Trophoblast cell (in vitro differentiated cells and primary cell): Measurements from ENCODE around the gene ACACB.
"Not testable (repeated sequence)": the region's sequence is repeated elsewhere in the genome, so short reads cannot be mapped to it uniquely, and the experiment has no call there.

ENCODE experiments used
- DNase-seq, 2 donors: peaks; one replicate each; pipeline ENCODE4 v3.0.0-alpha.2; 2016
- H2AFZ ChIP-seq: 2 replicates; pipeline ENCODE4 v1.6.1; 2013; ENCODE audit warnings: low read length, moderate library complexity, mild to moderate bottlenecking; ENCODE audit not compliant: insufficient read depth, poor library complexity
- H2AK5ac ChIP-seq: 2 replicates; pipeline ENCODE4 v1.6.1; 2013; ENCODE audit warnings: mild to moderate bottlenecking, low read length
- H2BK120ac ChIP-seq: 2 replicates; pipeline ENCODE4 v1.6.1; 2013; ENCODE audit warnings: low read length, mild to moderate bottlenecking, moderate library complexity; ENCODE audit not compliant: insufficient read depth, poor library complexity
- H2BK12ac ChIP-seq: 2 replicates; pipeline ENCODE4 v1.6.1; 2013; ENCODE audit warnings: mild to moderate bottlenecking, low read length, moderate library complexity
- H2BK5ac ChIP-seq: 2 replicates; pipeline ENCODE4 v1.6.1; 2013; ENCODE audit warnings: low read length, low read depth, moderate library complexity, mild to moderate bottlenecking; ENCODE audit not compliant: poor library complexity
- H3K14ac ChIP-seq: 2 replicates; pipeline ENCODE4 v1.6.1; 2013; ENCODE audit warnings: mild to moderate bottlenecking, low read length
- H3K18ac ChIP-seq: 2 replicates; pipeline ENCODE4 v1.6.1; 2013; ENCODE audit warnings: mild to moderate bottlenecking, low read length
- H3K23ac ChIP-seq: 2 replicates; pipeline ENCODE4 v1.6.1; 2013; ENCODE audit warnings: low read length
- H3K27ac ChIP-seq: 2 replicates; pipeline ENCODE4 v1.5.1; 2013; ENCODE audit warnings: low read depth, mild to moderate bottlenecking, inconsistent platforms, low read length, moderate library complexity
- H3K27me3 ChIP-seq: 2 replicates; pipeline ENCODE4 v1.6.1; 2013; ENCODE audit warnings: inconsistent platforms, mild to moderate bottlenecking, low read length, moderate library complexity; ENCODE audit not compliant: insufficient read depth
- H3K36me3 ChIP-seq, 2 experiments: 1 replicate in 1 of 2; 2 replicates in 1 of 2; pipeline ENCODE4 v1.6.1; 2013; ENCODE audit warnings: low read length in 2 of 2, mild to moderate bottlenecking in 2 of 2, moderate library complexity in 1 of 2; ENCODE audit not compliant: insufficient read depth in 2 of 2, control insufficient read depth in 1 of 2
- H3K4ac ChIP-seq: 2 replicates; pipeline ENCODE4 v1.6.1; 2013; ENCODE audit warnings: low read depth, mild to moderate bottlenecking, low read length, moderate library complexity
- H3K4me1 ChIP-seq, 2 experiments: 1 replicate in 1 of 2; 2 replicates in 1 of 2; pipeline ENCODE4 v1.6.1; 2013; ENCODE audit warnings: low read length in 2 of 2, mild to moderate bottlenecking in 2 of 2, moderate library complexity in 1 of 2; ENCODE audit not compliant: insufficient read depth in 2 of 2, control insufficient read depth in 1 of 2
- H3K4me2 ChIP-seq: 2 replicates; pipeline ENCODE4 v1.6.1; 2013; ENCODE audit warnings: inconsistent platforms, mild to moderate bottlenecking, low read length, moderate library complexity
- H3K4me3 ChIP-seq: 2 replicates; pipeline ENCODE4 v1.5.1; 2013; ENCODE audit warnings: mild to moderate bottlenecking, low read depth, low read length, inconsistent platforms
- H3K79me1 ChIP-seq: one replicate; pipeline ENCODE4 v1.6.1; 2013; ENCODE audit warnings: low read length
- H3K79me2 ChIP-seq: 2 replicates; pipeline ENCODE4 v1.6.1; 2013; ENCODE audit warnings: low read length, mild to moderate bottlenecking; ENCODE audit not compliant: control insufficient read depth, insufficient read depth, poor library complexity
- H3K9ac ChIP-seq: 2 replicates; pipeline ENCODE4 v1.6.1; 2013; ENCODE audit warnings: mild to moderate bottlenecking, low read length
- H3K9me3 ChIP-seq: 2 replicates; pipeline ENCODE4 v1.6.1; 2013; ENCODE audit warnings: low read depth, mild to moderate bottlenecking, control low read depth, inconsistent platforms, low read length; ENCODE audit not compliant: insufficient read depth
- H4K12ac ChIP-seq: 2 replicates; pipeline ENCODE4 v1.6.1; 2013; ENCODE audit warnings: low read depth, mild to moderate bottlenecking, low read length, moderate library complexity
- H4K8ac ChIP-seq: 2 replicates; pipeline ENCODE4 v1.6.1; 2013; ENCODE audit warnings: low read depth, mild to moderate bottlenecking, low read length, moderate library complexity
- H4K91ac ChIP-seq: one replicate; pipeline ENCODE4 v1.6.1; 2013; ENCODE audit warnings: low read depth, mild to moderate bottlenecking, low read length, moderate library complexity
- WGBS: extraction: QIAGEN DNeasy Blood & Tissue Kit; methylation state at CpG from one replicate; pipeline ENCODE4 v1.1.7; 2013; ENCODE audit warnings: missing lambda C conversion rate; ENCODE audit not compliant: insufficient read length, insufficient coverage; ENCODE audit errors: extremely low coverage; 5-methylcytosine and 5-hydroxymethylcytosine counted together

ACACB gene

GRCh38 chr12:109172787-109173186 is 56.4 kb downstream of the ACACB start:
- not testable (repeated sequence) for H4K8ac ChIP-seq, H2BK5ac ChIP-seq, DNase-seq, H2BK12ac ChIP-seq, H3K4me1 ChIP-seq, H3K14ac ChIP-seq, H3K27ac ChIP-seq, H2AK5ac ChIP-seq, H3K36me3 ChIP-seq, H3K18ac ChIP-seq, H2AFZ ChIP-seq, H2BK120ac ChIP-seq, H3K79me1 ChIP-seq, H4K91ac ChIP-seq, H3K9ac ChIP-seq, H3K4me3 ChIP-seq, H3K9me3 ChIP-seq, H3K23ac ChIP-seq, H3K79me2 ChIP-seq, H4K12ac ChIP-seq, H3K27me3 ChIP-seq, H3K4me2 ChIP-seq, H3K4ac ChIP-seq
- WGBS = no CpG with 5 or more reads among the region's 6 CpGs

- H3K79me2 ChIP-seq = no peaks in the 10 kb centered on the region
- H3K4me1 ChIP-seq = no peaks in the 10 kb centered on the region
- H3K14ac ChIP-seq = no peak overlapping the region
- no peak overlapping the region for H2BK12ac ChIP-seq
- no peaks in the 10 kb centered on the region for H3K9me3 ChIP-seq
- H3K23ac ChIP-seq = no peak overlapping the region
- no peaks in the 10 kb centered on the region for H3K36me3 ChIP-seq
- no peak overlapping the region for H4K91ac ChIP-seq
- no peak overlapping the region for H3K27ac ChIP-seq
- no peaks in the 10 kb centered on the region for H3K27me3 ChIP-seq
- H4K8ac ChIP-seq = no peak overlapping the region
- H3K18ac ChIP-seq = no peak overlapping the region
- H3K4ac ChIP-seq = no peak overlapping the region
- H2BK120ac ChIP-seq = no peak overlapping the region
- no peak overlapping the region for H3K9ac ChIP-seq
- no peak overlapping the region for H2BK5ac ChIP-seq
- no CpG with 5 or more reads among the region's 17 CpGs for WGBS
- H2AFZ ChIP-seq = no peak overlapping the region
- H4K12ac ChIP-seq = no peak overlapping the region
- DNase-seq = no peak
- no peak overlapping the region for H2AK5ac ChIP-seq
- no peak overlapping the region for H3K4me3 ChIP-seq
- no peak overlapping the region for H3K4me2 ChIP-seq
- no peaks in the 10 kb centered on the region for H3K79me1 ChIP-seq
Observed at GRCh38 chr12:109173443-109174240, 57.3 kb downstream of the ACACB start.

- Histone ChIP-seq H2BK12ac (no peak overlapping the region), H3K18ac (no peak overlapping the region), H3K23ac (no peak overlapping the region), H3K79me2 (no peaks in the 10 kb centered on the region), H4K91ac (no peak overlapping the region), H3K27me3 (no peaks in the 10 kb centered on the region), H3K4me3 (no peak overlapping the region), H4K12ac (no peak overlapping the region), H3K9ac (no peak overlapping the region), H2BK120ac (no peak overlapping the region), H2BK5ac (no peak overlapping the region), H3K9me3 (peaks cover 3% of the 10 kb centered on the region), H3K4ac (no peak overlapping the region), H3K4me1 (no peaks in the 10 kb centered on the region), H3K27ac (no peak overlapping the region), H3K79me1 (no peaks in the 10 kb centered on the region), H3K4me2 (no peak overlapping the region), H2AFZ (no peak overlapping the region), H2AK5ac (no peak overlapping the region), H3K14ac (no peak overlapping the region), H4K8ac (no peak overlapping the region), H3K36me3 (no peaks in the 10 kb centered on the region)
- WGBS = no CpG with 5 or more reads among the region's 1 CpG
- no peak for DNase-seq
Observed at GRCh38 chr12:109174468-109174867, 58.1 kb downstream of the ACACB start.

DNA sequence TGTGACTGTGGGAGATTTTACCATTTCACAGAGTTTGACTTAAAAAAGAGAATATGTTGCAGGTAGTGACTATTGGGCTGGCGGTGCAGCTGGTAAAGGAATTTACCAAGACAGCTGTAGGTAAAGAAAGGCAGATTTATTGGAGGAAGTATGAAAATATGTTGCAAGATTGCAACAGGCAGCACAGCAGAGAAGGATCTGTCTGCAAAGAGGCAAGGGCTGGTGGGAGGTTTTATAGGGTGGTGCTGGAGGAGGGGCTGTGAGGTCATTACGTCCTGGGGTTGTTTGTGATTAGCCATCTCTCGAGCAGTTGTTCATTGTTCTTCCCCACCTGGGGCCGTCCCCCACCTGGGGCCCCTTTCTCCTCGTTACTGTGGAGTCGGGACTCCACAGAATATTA is 62.1 kb downstream of the ACACB start:
- Histone ChIP-seq H3K14ac (no peak overlapping the region), H3K79me1 (no peaks in the 10 kb centered on the region), H2BK5ac (no peak overlapping the region), H4K12ac (no peak overlapping the region), H3K9me3 (peaks cover 3% of the 10 kb centered on the region), H3K18ac (no peak overlapping the region), H3K9ac (no peak overlapping the region), H2AFZ (no peak overlapping the region), H3K27me3 (no peaks in the 10 kb centered on the region), H3K4me1 (no peaks in the 10 kb centered on the region), H3K4me2 (no peak overlapping the region), H3K4me3 (no peak overlapping the region), H3K27ac (no peak overlapping the region), H3K79me2 (no peaks in the 10 kb centered on the region), H4K91ac (no peak overlapping the region), H2BK120ac (no peak overlapping the region), H4K8ac (no peak overlapping the region), H2BK12ac (no peak overlapping the region), H3K36me3 (no peaks in the 10 kb centered on the region), H3K4ac (no peak overlapping the region), H2AK5ac (no peak overlapping the region), H3K23ac (no peak overlapping the region)
- WGBS = no CpG with 5 or more reads among the region's 6 CpGs
- DNase-seq = no peak
